ENCODE measurements around the gene RAI1. TPM values are rescaled to one million over a fixed set of nuclear protein-coding genes. Genes with fewer than 3 reads are reported as not detected.

Gene RAI1
- total and polyA plus RNA-seq, 2 of the 8 experiments (the other 6 are each of a cell fraction or from before 2014, with no cell fraction given), result 0.39 to 1.2 TPM

DNA sequence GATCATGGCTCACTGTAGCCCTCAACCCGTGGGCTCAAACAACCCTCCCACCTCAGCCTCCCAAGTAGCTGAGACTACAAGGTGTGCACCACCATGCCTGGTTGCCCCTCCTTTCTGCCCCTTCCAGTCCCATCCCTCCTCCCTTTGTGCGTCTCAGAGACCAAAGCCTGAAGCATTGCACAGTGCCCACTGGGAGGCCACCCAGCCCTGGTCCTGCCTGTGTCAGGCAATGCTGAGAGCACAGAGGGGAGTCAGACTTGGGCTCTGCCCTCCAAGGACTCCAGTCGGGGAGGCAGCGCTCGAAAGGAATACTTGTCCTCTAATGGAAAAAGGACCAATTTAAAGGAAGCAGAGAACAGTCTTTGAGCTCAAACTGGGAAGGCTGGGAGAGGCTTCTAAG, 20.4 kb downstream of the RAI1 start:
- no peak for FAIRE-seq
- TF ChIP-seq, protein P1, sequence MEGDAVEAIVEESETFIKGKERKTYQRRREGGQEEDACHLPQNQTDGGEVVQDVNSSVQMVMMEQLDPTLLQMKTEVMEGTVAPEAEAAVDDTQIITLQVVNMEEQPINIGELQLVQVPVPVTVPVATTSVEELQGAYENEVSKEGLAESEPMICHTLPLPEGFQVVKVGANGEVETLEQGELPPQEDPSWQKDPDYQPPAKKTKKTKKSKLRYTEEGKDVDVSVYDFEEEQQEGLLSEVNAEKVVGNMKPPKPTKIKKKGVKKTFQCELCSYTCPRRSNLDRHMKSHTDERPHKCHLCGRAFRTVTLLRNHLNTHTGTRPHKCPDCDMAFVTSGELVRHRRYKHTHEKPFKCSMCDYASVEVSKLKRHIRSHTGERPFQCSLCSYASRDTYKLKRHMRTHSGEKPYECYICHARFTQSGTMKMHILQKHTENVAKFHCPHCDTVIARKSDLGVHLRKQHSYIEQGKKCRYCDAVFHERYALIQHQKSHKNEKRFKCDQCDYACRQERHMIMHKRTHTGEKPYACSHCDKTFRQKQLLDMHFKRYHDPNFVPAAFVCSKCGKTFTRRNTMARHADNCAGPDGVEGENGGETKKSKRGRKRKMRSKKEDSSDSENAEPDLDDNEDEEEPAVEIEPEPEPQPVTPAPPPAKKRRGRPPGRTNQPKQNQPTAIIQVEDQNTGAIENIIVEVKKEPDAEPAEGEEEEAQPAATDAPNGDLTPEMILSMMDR (IDR thresholded peaks at IDR 0.05; ENCODE audit: control extremely low read depth in 1 of 3, insufficient read depth in 1 of 3, low read depth in 1 of 3, low read length in 3 of 3), result peak in 1 of 3 experiments; percentile 2; a peak in 1 of 4 replicates
- TF ChIP-seq PHF8 (conservative IDR thresholded peaks at IDR 0.05; ENCODE audit: low read depth, low read length), result no peak
- TF ChIP-seq NRF1 (IDR thresholded peaks at IDR 0.05; ENCODE audit: low read depth, low read length), result no peak
- TF ChIP-seq POU5F1 (IDR thresholded peaks at IDR 0.05; ENCODE audit: low read depth, low read length), result no peak
- TF ChIP-seq KDM5A (IDR thresholded peaks at IDR 0.05; ENCODE audit: low read length), result no peak
- TF ChIP-seq CREB1 (IDR thresholded peaks at IDR 0.05), result no peak
- TF ChIP-seq GABPA (IDR thresholded peaks at IDR 0.05; ENCODE audit: borderline replicate concordance, insufficient read depth, low read length), result no peak
- no peak for TF ChIP-seq SIN3A (conservative IDR thresholded peaks at IDR 0.05 in 1 of 2, IDR thresholded peaks at IDR 0.05 in 1 of 2; ENCODE audit: low read depth in 1 of 2, low read length in 2 of 2)
- no peak for TF ChIP-seq CTBP2 (IDR thresholded peaks at IDR 0.05; ENCODE audit: borderline replicate concordance, insufficient read depth, insufficient read length, low read length)
- TF ChIP-seq FOSL1 (IDR thresholded peaks at IDR 0.05; ENCODE audit: insufficient read depth, low read depth, low read length), result no peak

More for the DNA sequence above, 20.4 kb downstream of the RAI1 start:
- Histone ChIP-seq H3K27me3 (replicated peaks in 1 of 4; ENCODE audit: control insufficient read depth in 3 of 4, extremely low read depth in 1 of 4, insufficient read depth in 3 of 4, low read length in 3 of 4) (peaks cover 80 to 95% (median 93%) of the 10 kb centered on the region in 4 experiments), H2BK15ac (ENCODE audit: low read length) (peak overlapping the region; percentile 53; the same call in 1 of the 2 replicates), H2BK12ac (ENCODE audit: low read depth, low read length) (no peak overlapping the region), H4K8ac (ENCODE audit: extremely low read depth, insufficient read depth, low read length) (no peak overlapping the region), H2BK5ac (ENCODE audit: low read depth, low read length) (no peak overlapping the region), H3K9ac (replicated peaks in 1 of 4; ENCODE audit: extremely low read depth in 1 of 4, low read depth in 3 of 4, low read length in 3 of 4) (no peak overlapping the region), H3K4ac (replicated peaks; ENCODE audit: insufficient read length, low read depth, low read length) (no peak overlapping the region), H3K4me1 (replicated peaks in 1 of 4; ENCODE audit: control insufficient read depth in 3 of 4, insufficient read depth in 4 of 4, low read length in 3 of 4) (peaks cover 0 to 38% (median 31%) of the 10 kb centered on the region in 4 experiments; a peak in 6 of 7 replicates), H4K91ac (replicated peaks; ENCODE audit: insufficient read length, low read length) (no peak overlapping the region), H3K23me2 (ENCODE audit: low read depth, low read length) (peaks cover 2% of the 10 kb centered on the region; the same call in 1 of the 2 replicates), H3K79me1 (ENCODE audit: low read depth, low read length) (no peaks in the 10 kb centered on the region), H2AK5ac (ENCODE audit: low read depth, low read length) (peak overlapping the region; percentile 78; the same call in 1 of the 2 replicates), H3K9me3 (ENCODE audit: insufficient read depth in 2 of 2, low read depth in 1 of 2, low read length in 1 of 2) (no peaks in the 10 kb centered on the region), H2BK20ac (ENCODE audit: low read length) (no peak overlapping the region), H3K79me2 (ENCODE audit: control insufficient read depth in 1 of 2, insufficient read depth in 2 of 2, low read length in 2 of 2) (no peaks in the 10 kb centered on the region), H4K5ac (ENCODE audit: insufficient read length, low read depth, low read length) (no peak overlapping the region), H3K14ac (ENCODE audit: insufficient read length) (no peak overlapping the region), H3K18ac (ENCODE audit: extremely low read depth, low read length) (no peak overlapping the region), H3K27ac (ENCODE audit: low read depth, low read length) (no peak overlapping the region), H2AFZ (ENCODE audit: low read length) (no peak overlapping the region), H3K23ac (ENCODE audit: insufficient read length) (no peak overlapping the region), H3K4me3 (ENCODE audit: extremely low read depth in 1 of 4, insufficient read depth in 2 of 4, low read depth in 3 of 4, low read length in 4 of 4) (no peak overlapping the region), H3K4me2 (ENCODE audit: insufficient read depth in 1 of 2, low read depth in 2 of 2, low read length in 2 of 2) (peak overlapping the region in 1 of 2 experiments; percentile 55; a peak in 1 of 4 replicates), H4K20me1 (replicated peaks in 1 of 2; ENCODE audit: control insufficient read depth in 1 of 2, insufficient read depth in 2 of 2, low read length in 2 of 2) (peaks cover 36 to 42% of the 10 kb centered on the region in 2 experiments), H2BK120ac (replicated peaks; ENCODE audit: low read depth, low read length) (no peak overlapping the region), H3K36me3 (ENCODE audit: control insufficient read depth in 2 of 4, insufficient read depth in 4 of 4, low read length in 3 of 4) (no peaks in the 10 kb centered on the region), H3K56ac (replicated peaks; ENCODE audit: insufficient read length, low read depth, low read length) (no peak overlapping the region)
- POLR2A ChIA-PET (ENCODE audit: partially characterized antibody), result interaction anchor here (0.9 to 2.0 kb wide), 6 partner anchors 10 to 21 kb away, joined by 3 to 7 read pairs (median 5); no protein-coding TSS in a partner anchor
- CTCF ChIA-PET (ENCODE audit: partially characterized antibody), result interaction anchor here (0.7 to 3.0 kb wide), 10 partner anchors 8 to 108 kb away, joined by 3 to 12 read pairs (median 4); no protein-coding TSS in a partner anchor
- WGBS, 2 experiments (ENCODE audit: extremely low coverage in 1 of 2, insufficient coverage in 1 of 2, insufficient read length in 1 of 2, insufficient replicate concordance in 2 of 2, low coverage in 1 of 2, low lambda C conversion rate in 2 of 2, missing lambda C conversion rate in 1 of 2), result 66% methylated on average over 5 of the region's 5 CpGs; no CpG with 5 or more reads in 1 of the 2 experiments
- DNase-seq (ENCODE audit: low read depth in 1 of 2, low spot score in 2 of 2), result no peak

Data from H1 (cell line).